ENCODE results near the gene ARID3C.

Gene ARID3C, protein sequence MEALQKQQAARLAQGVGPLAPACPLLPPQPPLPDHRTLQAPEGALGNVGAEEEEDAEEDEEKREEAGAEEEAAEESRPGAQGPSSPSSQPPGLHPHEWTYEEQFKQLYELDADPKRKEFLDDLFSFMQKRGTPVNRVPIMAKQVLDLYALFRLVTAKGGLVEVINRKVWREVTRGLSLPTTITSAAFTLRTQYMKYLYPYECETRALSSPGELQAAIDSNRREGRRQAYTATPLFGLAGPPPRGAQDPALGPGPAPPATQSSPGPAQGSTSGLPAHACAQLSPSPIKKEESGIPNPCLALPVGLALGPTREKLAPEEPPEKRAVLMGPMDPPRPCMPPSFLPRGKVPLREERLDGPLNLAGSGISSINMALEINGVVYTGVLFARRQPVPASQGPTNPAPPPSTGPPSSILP

DNA sequence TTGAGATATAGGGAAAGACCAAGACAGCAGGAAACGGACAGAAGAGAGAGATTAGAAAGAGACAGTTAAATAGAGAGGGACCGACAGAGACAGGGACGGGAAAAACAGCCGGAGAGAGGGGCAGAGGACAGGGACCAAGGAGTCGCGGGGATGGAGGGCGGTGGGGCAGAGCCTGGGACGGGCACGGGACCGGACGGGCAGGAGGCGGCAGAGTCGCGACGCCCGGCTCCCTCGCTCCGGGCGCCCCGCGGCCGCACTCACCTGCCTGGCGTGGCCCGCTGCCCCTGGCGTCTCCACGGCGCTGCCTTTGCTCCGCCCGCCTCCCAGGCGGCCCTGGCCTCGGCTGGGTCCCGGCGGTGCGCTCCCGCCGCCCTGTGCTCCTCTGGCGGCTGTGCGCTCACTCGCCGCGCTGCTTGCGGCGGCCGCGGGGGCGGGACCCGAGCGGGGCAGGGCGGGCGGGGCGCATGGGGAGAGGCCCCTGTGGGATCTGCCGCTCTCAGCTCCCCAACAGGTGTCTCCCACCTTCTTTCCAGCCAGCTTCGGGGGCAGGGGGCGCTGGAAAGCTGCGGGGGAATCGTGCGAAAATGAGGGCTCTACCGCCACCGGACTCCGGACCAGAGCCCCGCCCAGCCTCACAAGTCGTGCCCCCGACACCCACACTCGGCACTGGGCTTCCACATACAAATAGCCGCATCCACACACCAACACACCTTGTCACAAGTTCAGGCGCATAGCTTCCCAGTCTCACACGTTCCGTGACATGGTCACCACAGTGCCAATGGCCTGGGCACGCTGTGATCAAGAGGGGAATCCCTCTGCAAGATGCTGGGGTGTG lies at the start of gene ARID3C:
ARID3C (minus strand) TSS at position 411 of the 835 bp plus-strand sequence. CDS start 1,052 bp downstream, outside the sequence.
- peak; percentile 42 for DNase-seq

DNA sequence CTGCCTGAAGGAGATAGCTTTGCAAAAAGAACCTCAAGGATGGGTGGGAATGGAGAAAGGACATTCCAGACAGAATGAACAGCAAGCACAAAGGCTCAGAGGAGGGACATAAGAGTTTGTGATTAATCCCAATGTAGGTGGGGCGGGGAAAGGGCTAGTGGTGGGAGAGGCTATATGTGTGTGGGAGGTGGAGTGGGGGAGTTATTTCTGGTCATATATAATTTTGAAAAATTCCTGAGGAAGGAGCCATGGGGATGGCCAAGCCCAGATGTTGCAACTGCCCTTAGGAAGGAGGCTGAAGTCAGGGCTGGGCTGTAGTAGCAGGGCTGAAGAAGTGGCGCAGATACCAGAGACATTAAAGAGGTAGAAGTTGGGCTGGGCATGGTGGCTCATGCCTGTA lies 47.0 kb upstream of the ARID3C start:
- no peak for DNase-seq

DNA sequence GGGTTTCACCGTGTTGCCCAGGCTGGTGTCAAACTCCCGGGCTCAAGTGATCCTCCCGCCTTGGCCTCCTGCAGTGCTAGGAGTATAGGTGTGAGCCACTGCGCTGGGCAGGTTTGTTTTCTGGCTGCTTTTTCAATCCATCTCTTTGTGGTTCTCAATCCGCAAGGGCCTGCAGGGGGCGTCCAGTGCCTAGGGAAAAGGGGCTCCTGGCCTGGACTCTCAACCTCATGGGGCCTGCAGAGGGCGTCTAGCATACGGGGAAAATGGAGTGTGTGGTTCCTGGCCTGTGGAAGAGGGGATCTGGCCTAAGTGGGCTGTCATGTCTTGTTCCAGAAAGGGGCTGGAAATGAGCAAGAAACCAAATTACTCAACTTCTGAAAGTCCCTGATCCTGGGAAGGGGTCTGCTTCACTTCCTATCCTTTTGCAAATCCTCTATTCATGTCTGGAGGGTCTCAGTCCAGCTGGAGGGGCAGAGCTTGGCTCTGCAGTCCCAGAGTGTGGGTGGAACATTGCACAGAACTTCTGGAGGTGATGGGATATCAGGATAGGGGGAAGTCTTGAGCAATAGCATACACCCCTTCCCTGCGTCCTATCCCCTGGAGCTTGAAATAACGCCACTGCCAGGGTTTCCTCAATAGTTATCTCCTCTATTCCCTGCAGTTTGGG lies 46.3 kb upstream of the ARID3C start:
- DNase-seq: peak; percentile 29

DNA sequence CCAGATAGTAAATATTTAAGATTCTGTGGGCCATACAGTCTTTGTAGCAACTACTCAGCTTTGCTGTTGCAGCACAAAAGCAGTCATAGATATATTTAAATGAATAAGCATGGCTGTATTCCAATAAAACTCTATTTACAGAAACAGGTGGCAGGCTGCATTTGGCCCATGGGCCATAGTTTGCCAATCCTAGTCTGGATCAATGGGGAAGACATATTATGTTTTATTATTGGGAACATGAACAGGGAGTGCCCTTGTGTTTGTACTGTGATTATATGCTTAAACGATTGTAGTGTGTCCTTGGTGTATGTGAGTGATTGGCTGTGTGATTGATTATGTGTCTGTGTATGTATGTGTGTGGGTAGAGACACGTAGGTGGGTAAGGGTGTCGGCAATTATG lies 45.6 kb upstream of the ARID3C start:
- DNase-seq: no peak

DNA sequence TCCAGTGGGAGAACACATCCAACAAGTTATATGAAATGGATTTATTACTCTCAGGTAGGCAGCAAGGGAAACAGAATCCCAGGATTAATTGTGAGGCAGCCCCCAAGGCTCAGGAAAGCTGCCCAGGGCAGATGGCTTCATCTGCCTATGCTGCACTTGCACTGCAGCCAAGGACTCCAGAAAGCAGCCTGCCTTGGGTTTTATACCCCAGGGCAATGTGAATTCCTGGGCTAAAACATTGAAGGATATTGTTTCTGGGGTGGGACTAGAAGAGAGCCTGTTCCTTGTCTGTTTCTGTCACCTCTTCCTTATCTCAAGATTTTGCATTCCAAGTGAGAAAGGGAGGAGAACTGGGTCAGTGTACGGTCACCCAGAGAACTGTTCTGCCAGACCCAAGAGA lies 42.4 kb upstream of the ARID3C start:
- DNase-seq: no peak

DNA sequence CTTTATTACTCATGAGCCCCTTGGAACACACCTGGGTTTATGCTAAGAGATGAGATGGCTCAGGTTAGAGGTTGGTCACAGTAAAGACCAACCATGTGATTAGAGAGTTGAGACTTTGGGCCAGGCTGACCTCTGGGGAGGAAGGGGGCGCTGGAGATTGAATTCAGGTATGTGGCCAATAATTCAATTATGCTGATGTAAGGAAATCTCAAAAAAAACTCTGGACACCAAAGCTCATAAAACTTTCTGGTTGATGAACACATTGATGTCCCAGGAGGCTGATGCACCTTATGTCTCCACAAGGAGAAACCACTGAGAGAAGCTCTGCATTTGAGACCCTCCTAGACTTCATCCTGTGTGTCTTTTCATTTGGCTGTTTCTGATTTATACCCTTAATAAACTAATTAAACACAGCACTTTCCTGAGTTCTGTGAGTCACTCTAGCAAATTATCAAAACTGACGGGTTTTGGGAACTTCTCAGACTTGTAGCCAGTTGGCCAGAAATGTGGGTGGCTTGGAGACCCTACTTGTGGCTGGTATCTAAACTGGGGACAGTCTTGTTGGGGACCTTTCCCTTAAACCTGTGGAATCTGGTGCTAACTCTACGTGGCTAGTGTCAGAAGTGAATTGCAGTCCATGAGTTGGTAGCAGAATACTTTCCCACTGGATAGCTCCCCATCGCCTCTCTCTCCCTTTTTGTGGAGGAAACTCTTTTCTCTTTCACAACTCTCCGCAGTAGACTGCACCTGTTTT lies 41.1 kb upstream of the ARID3C start:
- no peak for DNase-seq

DNA sequence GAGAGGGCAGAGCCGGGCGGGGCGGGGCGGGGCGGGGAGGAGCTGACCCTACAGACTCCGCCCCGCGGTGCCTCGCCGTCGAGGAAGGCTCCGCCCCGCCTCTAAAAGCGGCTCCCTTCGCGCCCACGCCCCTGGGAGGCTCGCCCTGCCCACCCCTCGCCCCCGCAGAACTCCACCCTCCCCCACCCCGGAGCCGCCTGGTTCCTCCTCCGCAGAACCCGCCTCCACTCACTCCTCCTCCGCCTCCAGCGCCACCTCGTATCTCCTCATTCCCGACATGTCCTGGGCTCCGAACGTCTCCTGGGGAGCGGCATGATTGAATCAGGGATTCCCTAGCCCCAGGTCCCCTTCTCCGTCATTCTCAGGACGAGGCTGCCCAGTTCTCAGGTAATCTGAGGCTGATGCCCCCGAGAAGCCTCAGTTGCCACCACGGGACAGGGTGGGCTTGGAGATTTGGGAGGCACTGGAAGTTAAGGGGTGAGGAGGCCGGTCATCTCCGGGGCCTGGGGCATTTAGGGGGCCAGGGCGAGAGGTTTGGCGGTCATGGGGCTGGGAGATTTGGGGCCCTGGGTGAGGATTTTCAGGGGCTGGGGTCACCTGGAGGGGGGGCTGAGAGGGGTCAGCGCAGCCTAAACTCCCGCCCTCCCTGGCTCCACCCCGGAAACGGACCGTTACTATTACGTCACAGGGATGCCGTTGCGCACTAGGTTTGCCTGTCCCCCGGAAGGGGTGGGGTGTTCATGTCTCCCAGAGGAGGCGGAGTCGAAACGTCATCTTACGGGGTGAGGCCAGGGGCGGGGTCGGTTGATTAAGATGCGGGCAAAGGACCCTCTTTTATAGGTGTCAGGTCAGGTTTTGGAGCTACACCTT lies 36.8 kb upstream of the ARID3C start:
- DNase-seq: peak; percentile 89

DNA sequence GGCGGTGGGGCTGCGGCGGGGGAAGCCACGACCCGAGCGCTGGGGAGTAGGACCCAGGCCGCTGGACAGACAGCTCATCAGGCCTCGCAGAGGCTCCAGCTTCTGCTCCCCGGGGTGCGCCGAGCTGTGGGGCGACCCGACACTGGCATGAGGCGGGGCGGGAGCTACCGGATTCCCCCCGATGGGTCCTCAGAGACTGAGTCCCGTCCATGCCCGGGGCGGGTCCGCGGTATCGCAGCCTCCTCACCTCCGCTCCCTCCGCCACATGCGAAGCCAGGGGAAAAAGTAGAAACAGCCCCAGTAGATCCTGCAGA lies 36.2 kb upstream of the ARID3C start:
- DNase-seq: no peak

DNA sequence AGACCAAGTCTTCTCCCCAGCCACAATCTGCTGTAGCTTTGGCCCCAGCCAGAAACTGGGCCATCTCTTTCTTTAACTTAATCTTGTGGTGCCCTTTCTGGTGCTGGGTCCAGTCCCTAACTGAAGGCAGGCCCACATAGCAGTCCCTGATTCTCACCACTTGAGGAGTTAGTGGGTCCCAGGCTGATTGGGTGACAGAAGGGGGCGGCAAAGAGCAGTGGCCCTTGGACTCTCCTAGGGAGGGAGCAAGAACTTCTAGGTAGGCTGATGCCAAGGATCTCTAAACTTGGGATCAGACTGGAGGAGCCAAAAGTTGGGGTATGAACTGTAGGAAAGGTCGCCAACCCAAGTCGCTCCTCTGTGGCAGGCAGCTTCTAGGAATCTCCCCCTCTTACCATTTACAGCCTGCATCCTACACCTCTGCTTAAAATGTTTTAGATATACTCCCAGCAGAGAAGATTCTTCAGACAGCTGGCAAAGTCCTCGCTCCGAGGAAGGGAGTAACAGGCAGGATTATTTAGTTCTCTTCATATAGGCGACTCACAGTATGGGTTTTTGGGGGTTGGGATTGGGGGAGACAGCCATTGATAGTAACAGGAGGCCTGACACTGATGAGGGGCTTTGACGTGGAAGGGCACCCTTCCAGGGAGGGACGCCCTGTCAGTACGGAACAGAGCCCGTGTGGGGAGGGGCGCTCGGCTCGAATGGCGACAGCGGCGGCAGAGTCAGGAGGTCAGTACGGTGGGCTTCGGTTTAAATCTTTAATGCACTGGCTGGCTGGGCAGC lies 35.6 kb upstream of the ARID3C start:
- DNase-seq: no peak

DNA sequence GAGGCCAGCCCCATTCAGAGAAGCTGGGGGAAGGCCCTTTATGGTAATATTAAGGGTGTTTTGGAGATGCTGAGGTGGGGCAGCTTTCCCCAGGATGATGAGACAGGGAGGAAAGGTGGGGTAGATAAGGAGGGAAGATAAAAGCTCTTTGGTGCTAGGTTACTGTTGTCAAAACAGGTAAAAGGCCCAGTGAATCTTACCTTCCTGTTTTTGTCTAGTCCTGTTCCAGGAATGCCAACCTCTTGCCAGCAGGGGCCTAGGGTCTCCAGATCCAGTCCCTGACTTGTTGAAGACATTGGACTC lies 34.4 kb upstream of the ARID3C start:
- no peak for DNase-seq

DNA sequence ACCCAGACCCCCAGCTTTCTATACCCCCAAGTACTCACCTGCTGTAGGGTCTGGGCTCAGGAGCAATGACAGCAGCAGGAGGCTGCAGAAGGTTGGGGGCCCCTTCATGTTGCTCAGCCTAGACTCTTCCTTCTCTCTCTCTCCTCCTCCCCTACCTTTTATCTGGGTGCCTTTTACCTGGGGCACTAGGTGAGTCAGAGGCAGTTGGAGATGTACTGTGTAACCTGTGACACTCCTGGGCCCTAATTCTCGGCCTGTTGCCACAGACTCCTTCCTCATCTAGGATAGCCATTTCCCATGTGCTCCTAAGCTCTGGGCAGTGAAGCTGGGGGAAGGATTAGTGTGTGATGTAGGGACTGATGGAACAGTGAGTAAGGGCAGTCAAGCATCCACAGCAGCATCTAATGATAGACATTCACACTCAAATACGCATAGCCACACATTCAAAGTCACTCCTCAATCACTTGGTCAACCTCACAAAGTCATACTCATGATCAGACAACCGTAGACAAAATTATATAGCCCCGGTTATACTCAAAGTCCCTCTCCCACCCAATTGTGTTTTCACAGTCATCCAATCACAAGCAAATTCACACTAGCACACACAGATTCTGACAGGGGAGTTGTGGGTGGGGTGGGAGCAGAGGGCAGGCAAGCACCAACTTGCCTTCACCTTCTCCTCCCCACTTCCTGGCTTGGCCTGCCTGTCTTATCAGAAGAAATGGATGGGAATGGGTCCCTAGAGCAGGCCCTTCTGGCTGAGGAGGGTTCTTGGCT lies 33.8 kb upstream of the ARID3C start, which contains the start of gene CCL27:
CCL27 (minus strand) TSS at position 132 of the 777 bp plus-strand sequence; CDS start at position 108, 24 bp downstream.
- DNase-seq: no peak

DNA sequence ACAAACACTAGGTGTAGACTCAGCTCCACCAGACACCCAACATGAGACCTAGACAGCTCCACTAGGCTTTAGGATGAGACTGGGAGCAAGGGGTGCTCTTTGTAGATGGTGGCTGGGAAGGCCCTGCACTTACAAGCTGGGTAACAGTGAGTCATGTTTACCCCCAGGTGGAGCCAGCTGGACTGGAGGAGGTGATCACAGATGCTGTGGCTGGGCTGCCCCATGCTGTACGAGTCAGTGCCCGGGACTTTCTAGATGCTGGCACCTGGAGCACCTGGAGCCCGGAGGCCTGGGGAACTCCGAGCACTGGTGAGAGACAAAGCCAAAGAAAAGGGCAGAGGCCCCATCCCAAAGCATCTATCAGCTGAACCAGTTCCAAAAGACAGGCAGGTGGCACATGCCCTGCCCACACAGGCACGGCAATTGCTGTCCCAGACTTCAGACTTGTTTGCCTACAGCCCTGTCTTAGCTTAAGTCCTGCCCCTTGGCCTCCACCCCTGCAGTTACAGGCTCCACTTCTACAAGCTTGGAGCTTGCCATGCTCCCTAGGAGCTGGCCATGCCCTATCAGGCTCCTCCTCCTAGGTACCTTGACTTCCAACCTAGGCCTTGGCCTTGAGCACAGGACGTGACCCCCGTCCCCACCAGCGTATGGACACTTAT lies 30.9 kb upstream of the ARID3C start:
- DNase-seq: no peak

DNA sequence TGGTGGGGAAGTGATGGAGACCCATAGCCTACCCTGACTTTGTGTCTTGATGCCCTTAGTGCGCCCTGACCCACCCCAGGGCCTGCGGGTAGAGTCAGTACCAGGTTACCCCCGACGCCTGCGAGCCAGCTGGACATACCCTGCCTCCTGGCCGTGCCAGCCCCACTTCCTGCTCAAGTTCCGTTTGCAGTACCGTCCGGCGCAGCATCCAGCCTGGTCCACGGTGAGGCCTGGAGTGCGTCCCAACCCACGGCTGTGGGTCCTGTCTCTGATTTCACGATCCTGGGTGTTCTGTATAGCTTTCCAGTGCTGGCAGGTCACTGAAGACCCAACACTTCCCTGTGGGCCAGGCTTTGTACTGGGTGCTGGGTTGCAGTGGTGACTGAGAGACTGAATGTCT lies 29.6 kb upstream of the ARID3C start:
- no peak for DNase-seq

DNA sequence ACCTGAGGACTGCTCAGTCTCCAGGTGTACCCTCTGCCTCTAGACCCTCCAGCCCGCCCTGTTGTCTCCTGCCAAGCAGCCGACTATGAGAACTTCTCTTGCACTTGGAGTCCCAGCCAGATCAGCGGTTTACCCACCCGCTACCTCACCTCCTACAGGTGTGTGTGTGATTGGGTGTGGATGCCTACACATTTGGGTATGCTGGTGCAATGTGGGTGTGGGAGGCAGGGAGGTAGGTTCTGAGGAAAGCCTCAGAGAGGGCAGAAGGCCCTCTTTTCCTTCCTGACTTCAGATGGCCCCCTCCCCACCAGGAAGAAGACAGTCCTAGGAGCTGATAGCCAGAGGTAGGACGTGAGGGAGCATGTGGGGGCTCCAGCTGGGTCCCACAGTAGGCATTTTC lies 28.1 kb upstream of the ARID3C start:
- no peak for DNase-seq

DNA sequence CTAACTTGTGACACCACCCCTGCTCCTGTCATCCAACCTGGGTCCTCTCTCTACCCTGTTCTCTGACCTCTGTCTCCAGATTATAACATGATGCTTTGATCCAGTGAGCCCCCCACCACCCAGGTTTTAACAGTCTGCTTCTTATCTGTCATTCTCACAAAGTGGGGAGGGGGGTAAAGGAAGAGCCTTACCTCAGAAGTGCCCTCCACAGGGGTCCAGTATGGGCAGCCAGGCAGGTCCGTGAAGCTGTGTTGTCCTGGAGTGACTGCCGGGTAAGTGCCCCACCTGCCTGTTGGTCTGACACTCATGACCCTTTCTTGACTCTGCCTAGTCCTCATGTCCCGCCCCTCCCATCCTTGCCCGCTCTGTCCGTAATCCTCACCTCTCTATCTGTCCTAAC lies 26.5 kb upstream of the ARID3C start:
- no peak for DNase-seq

DNA sequence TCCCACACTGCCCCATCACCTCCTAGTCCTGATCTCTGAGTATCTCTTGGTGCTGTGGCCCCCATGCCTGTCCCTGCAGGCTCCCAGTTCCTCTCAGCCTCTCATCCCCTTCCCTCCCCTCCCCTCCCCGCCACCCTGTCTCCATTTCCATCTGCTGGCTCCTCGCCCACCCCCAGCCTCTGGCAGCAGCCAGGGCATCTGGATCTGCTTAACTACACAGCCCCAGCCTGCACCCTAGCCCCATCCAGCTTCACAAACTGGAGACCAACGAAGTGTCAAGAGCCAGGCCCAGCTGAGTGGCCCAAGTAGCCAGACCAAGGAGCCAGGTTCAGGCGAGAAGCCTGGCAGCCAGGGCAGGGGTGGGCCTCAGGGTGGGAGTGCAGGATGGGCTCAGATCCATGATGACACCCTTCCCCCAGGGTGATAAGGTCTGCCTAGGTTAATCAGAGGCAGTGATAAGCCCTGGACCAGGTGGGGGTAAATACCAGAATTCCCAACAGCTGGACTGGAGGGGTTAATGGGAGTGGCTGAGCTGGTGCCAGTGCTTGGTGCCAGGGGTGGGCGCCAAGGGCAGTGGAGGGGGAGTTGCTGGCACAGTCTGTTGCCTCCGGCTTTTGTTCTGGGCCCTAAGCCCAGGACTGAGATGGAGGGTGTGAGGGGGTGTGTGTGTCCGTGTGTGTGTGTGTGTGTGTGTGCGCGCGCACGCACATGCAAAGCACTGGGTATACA lies 25.6 kb upstream of the ARID3C start:
- DNase-seq: peak; percentile 61

DNA sequence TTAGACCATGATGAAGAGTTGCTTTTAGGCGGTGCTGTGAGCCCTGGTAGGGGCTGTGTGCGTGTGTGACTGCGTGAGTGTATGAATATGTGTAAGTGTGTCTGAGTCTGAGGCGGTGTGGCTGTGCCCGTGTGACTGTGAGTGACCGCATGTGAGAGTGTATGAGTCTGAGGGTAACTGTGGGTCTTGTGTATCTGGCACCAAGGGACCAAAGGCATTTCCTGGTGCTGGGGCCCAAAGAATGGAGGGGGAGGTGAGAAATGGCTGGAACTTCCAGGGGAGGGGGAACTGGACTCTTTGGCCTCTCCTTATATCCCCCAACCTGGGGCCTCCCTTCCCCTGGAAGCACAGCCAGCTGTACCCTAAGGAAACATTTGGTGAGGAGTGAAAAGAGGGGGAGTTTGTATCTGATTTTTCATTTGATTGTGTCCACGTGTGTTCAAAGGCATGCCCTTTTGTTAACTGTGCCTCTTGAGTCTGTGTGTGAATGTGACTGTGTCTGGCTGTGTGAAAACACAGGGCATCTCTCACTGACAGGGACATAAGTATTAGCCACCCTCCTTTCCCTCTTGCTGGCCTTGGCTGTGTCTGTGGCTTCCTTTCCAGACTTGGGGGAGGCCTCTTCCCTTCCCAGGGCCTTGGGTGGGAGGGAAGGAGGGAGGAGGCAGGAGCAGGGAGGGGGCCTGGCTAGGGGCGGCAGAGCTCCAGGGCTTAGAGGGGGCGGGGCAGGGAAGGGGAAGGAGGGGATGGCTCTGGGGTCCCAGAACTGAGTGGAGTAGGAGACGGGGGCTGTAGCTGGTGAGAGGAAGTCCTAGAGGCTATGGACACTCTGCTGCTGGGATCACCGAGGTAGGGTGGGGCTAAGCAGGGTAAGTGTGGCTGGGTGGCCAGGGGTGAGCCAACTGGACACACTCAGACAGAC lies 24.5 kb upstream of the ARID3C start:
- DNase-seq: no peak

DNA sequence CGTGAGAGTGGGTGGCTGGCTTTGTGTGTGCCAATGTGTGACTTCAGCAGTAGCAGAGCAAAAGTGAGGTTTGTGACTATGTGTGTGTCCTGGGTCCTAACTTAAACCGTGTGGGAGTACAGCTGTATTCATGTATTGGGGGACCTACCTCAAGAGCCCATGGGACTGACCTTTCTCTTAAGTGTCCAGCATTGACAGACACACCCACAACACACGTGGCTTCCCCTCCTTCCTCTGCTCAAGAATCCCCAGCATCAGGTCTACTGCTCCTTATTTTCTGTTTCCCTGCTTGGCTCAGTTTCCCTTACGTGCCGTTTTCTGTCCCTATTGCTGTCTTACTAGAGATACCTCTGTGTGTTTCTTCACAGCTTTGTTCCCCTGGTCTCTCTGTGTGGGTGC lies 23.7 kb upstream of the ARID3C start:
- no peak for DNase-seq

Data from NCI-H1105 (cell line).